RWPE2 (cell line): ENCODE results near the gene DAAM2.

Experiments
- ATAC-seq: fragments of 200-7000 bp; cut with Tn5 transposase; 3 replicates; pipeline ENCODE4 v1.9.1; 2021; ENCODE audit warnings: low read depth
- DNase-seq: peaks from one replicate; pipeline ENCODE4 v3.0.0-alpha.2; 2020; ENCODE audit warnings: low spot score
- H3K27ac ChIP-seq: fragments of 450-650 bp; 2 replicates; pipeline ENCODE4 v1.5.1; 2017; ENCODE audit warnings: mild to moderate bottlenecking; ENCODE audit not compliant: poor library complexity, severe bottlenecking
- H3K27me3 ChIP-seq: fragments of 250-450 bp; sonication (Bioruptor Pico); 2 replicates; pipeline ENCODE4 v1.5.1; 2021; ENCODE audit warnings: mild to moderate bottlenecking, moderate library complexity; ENCODE audit not compliant: insufficient read depth, poor library complexity, severe bottlenecking
- H3K36me3 ChIP-seq: fragments of 250-450 bp; sonication (Bioruptor Pico); 2 replicates; pipeline ENCODE4 v1.5.1; 2020; ENCODE audit warnings: low read depth, mild to moderate bottlenecking, moderate library complexity
- H3K4me1 ChIP-seq: fragments of 250-450 bp; sonication (Bioruptor Pico); 2 replicates; pipeline ENCODE4 v1.5.1; 2021; ENCODE audit warnings: mild to moderate bottlenecking, moderate library complexity; ENCODE audit not compliant: insufficient read depth, poor library complexity, severe bottlenecking
- H3K4me3 ChIP-seq: fragments of 250-450 bp; sonication (Bioruptor Pico); 2 replicates; pipeline ENCODE4 v1.5.1; 2021; ENCODE audit warnings: mild to moderate bottlenecking, moderate library complexity; ENCODE audit not compliant: severe bottlenecking
- H3K9me3 ChIP-seq: fragments of 250-450 bp; sonication (Bioruptor Pico); 2 replicates; pipeline ENCODE4 v1.5.1; 2021; ENCODE audit warnings: mild to moderate bottlenecking, moderate library complexity; ENCODE audit not compliant: severe bottlenecking
- TF ChIP-seq, protein P1 (sequence below): fragments of 450-650 bp; IDR thresholded peaks from one replicate; pipeline ENCODE4 v1.5.1; 2017; ENCODE audit warnings: mild to moderate bottlenecking, moderate library complexity; ENCODE audit not compliant: poor library complexity, severe bottlenecking

DAAM2 gene

DNA sequence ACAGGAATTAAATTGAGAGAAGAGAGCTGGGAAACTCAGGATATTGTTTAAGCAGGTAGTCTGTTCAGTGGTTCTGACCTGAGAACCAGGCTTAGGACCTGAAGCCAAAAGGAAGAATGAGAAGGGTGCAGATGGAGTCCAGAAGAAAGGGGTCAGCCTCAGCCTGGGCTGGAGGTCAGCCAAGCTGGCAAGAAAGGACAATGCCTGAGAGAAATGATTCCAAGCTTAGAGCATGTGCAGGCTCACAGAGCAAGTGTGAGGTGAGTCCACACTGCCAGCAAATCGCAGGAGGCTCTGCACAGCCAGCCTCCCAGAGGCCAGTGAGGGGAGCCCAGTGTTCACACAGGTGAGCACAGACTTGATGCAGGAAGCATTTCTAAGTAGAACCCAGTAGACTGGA lies 47.3 kb downstream of the DAAM2 start:
- Histone ChIP-seq H3K4me3 (no peak overlapping the region), H3K27ac (no peak overlapping the region), H3K36me3 (no peaks in the 10 kb centered on the region), H3K4me1 (no peaks in the 10 kb centered on the region), H3K9me3 (no peaks in the 10 kb centered on the region), H3K27me3 (no peaks in the 10 kb centered on the region)
- ATAC-seq (no peak), DNase-seq (no peak)
- TF ChIP-seq, protein P1, sequence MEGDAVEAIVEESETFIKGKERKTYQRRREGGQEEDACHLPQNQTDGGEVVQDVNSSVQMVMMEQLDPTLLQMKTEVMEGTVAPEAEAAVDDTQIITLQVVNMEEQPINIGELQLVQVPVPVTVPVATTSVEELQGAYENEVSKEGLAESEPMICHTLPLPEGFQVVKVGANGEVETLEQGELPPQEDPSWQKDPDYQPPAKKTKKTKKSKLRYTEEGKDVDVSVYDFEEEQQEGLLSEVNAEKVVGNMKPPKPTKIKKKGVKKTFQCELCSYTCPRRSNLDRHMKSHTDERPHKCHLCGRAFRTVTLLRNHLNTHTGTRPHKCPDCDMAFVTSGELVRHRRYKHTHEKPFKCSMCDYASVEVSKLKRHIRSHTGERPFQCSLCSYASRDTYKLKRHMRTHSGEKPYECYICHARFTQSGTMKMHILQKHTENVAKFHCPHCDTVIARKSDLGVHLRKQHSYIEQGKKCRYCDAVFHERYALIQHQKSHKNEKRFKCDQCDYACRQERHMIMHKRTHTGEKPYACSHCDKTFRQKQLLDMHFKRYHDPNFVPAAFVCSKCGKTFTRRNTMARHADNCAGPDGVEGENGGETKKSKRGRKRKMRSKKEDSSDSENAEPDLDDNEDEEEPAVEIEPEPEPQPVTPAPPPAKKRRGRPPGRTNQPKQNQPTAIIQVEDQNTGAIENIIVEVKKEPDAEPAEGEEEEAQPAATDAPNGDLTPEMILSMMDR = no peak

GRCh38 chr6:39840781-39841180 lies 48.6 kb downstream of the DAAM2 start:
- H3K27ac ChIP-seq = no peak overlapping the region
- TF ChIP-seq, protein P1 = no peak
- no peaks in the 10 kb centered on the region for H3K27me3 ChIP-seq
- DNase-seq (no peak), ATAC-seq (no peak)
- H3K36me3 ChIP-seq = no peaks in the 10 kb centered on the region
- H3K9me3 ChIP-seq = no peaks in the 10 kb centered on the region
- no peak overlapping the region for H3K4me3 ChIP-seq
- no peaks in the 10 kb centered on the region for H3K4me1 ChIP-seq

- H3K9me3 ChIP-seq = no peaks in the 10 kb centered on the region
- H3K36me3 ChIP-seq = no peaks in the 10 kb centered on the region
- ATAC-seq = no peak
- no peak overlapping the region for H3K27ac ChIP-seq
- no peak for DNase-seq
- no peaks in the 10 kb centered on the region for H3K4me1 ChIP-seq
- TF ChIP-seq, protein P1 = no peak
- no peak overlapping the region for H3K4me3 ChIP-seq
- no peaks in the 10 kb centered on the region for H3K27me3 ChIP-seq
Measured at GRCh38 chr6:39841291-39841690, 49.1 kb downstream of the DAAM2 start.

DNA sequence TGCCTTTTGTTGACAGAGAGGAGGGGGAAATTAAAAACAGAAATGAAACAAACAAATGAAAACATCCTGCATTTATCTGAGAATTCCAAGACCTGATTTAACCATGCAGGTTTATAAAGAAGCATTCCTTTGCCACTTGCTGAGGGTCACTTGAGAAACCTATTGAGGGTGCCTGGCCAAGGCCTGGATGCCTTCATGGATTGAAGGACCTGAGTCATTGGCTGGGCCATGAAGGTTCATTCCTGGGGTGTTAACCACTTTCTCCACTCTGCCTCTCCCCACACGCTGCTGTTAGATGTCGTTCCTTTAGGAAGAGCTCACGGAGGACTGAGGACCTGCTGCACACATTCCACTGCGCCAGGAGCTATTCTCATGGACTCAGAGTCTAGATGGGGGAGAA lies 49.7 kb downstream of the DAAM2 start:
- no peaks in the 10 kb centered on the region for H3K4me1 ChIP-seq
- DNase-seq (no peak), ATAC-seq (no peak)
- TF ChIP-seq, protein P1 = no peak
- H3K27ac ChIP-seq = no peak overlapping the region
- H3K9me3 ChIP-seq = no peaks in the 10 kb centered on the region
- no peaks in the 10 kb centered on the region for H3K27me3 ChIP-seq
- H3K4me3 ChIP-seq = no peak overlapping the region
- no peaks in the 10 kb centered on the region for H3K36me3 ChIP-seq

DNA sequence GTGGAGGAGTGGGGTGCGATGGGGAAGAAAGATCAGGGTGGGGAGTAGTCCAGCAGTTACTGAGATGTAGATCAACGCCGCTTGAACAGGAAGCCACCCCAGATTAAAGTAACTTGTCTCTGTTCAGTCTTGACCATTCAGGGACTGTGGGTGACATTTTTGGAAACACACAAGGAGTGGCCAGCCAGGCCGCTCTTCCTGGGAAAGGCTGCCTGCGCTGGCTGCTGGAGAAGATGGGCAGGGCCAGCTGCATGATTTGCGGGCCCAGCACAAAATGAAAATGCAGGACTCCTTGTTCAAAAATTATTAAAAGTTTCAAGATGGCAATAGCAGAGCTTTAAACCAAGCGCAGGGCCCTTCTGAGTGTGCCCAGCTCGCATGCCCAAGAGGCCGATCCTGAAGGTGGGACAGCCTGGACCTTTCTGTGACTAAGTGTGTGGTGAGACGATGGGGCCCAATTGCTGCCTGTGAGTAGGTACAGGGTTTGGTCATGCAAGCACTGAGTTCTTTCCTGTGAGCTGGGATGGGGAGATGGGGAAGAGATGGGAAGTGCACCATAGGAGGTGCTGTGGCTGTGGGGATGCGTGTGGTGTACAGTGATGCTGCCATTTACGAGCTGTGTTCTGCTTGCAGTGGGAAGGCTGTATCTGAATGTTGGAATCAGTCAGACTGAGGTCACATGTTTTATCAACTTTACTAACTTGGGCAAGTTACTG lies 51.3 kb downstream of the DAAM2 start:
- no peak overlapping the region for H3K27ac ChIP-seq
- ATAC-seq = no peak
- no peaks in the 10 kb centered on the region for H3K27me3 ChIP-seq
- H3K36me3 ChIP-seq = no peaks in the 10 kb centered on the region
- no peaks in the 10 kb centered on the region for H3K4me1 ChIP-seq
- no peak overlapping the region for H3K4me3 ChIP-seq
- TF ChIP-seq, protein P1 = no peak
- H3K9me3 ChIP-seq = no peaks in the 10 kb centered on the region
- DNase-seq = no peak
